ENCODE data around the gene NOXA1.

GRCh38 chr9:137474271-137474670, 51.1 kb downstream of the NOXA1 start:
- TF ChIP-seq CTCF (IDR thresholded peaks at IDR 0.05) (no peak), POLR2A (IDR thresholded peaks at IDR 0.05) (no peak)

All from lower leg skin (tissue), 3 donors.